Measurements from ENCODE around the gene KRT17.
"Not testable (repeated sequence)": the region's sequence is repeated elsewhere in the genome, so short reads cannot be mapped to it uniquely, and the experiment has no call there.

The KRT17 gene

DNA sequence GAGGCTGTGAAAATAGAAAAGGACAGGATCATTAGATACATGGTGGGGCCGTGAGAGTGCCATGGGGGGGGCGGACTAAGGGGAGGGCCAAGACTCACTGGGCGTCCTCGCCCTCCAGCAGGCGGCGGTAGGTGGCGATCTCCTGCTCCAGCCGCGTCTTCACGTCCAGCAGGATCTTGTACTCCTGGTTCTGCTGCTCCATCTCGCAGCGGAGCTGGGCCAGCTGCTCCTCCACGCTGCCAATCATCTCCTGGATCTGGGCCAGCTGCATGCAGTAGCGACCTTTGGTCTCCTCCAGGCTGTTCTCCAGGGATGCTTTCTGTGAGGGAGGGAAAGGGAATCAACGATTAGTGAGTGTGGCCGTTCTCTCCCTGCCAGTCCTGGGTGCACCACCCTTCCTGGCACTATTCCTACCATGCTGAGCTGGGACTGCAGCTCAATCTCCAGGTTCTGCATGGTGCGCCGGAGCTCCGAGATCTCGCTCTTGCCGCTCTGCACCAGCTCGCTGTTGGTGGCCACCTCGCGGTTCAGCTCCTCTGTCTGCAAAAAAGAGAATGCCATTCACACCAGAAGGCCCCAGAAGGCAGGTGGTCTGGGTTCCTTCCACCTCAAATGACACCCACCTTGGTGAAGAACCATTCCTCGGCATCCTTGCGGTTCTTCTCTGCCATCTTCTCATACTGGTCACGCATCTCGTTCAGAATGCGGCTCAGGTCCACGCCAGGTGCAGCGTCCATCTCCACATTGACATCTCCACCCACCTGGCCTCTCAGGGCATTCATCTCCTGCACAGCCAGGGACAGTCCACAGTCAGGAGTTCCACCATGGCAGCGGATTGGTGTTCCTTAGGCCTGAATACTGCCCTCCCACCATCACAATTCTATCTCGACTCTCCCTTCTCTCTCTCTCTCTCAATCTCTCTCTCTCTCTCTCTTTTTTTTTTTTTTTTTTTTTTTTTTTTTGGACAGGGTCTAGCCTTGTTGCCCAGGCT, 40.9 kb downstream of the KRT17 start:
- no peak for DNase-seq (ENCODE audit: low read depth, low spot score)
- in situ Hi-C loops (cut with HindIII; ENCODE audit: low sequenced_read_pairs), result no loop called here
- TF ChIP-seq, protein P1, sequence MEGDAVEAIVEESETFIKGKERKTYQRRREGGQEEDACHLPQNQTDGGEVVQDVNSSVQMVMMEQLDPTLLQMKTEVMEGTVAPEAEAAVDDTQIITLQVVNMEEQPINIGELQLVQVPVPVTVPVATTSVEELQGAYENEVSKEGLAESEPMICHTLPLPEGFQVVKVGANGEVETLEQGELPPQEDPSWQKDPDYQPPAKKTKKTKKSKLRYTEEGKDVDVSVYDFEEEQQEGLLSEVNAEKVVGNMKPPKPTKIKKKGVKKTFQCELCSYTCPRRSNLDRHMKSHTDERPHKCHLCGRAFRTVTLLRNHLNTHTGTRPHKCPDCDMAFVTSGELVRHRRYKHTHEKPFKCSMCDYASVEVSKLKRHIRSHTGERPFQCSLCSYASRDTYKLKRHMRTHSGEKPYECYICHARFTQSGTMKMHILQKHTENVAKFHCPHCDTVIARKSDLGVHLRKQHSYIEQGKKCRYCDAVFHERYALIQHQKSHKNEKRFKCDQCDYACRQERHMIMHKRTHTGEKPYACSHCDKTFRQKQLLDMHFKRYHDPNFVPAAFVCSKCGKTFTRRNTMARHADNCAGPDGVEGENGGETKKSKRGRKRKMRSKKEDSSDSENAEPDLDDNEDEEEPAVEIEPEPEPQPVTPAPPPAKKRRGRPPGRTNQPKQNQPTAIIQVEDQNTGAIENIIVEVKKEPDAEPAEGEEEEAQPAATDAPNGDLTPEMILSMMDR (IDR thresholded peaks at IDR 0.05; ENCODE audit: low read depth, low read length), result no peak
- H3K4me3 ChIP-seq (ENCODE audit: low read depth, low read length), result no peak overlapping the region

DNA sequence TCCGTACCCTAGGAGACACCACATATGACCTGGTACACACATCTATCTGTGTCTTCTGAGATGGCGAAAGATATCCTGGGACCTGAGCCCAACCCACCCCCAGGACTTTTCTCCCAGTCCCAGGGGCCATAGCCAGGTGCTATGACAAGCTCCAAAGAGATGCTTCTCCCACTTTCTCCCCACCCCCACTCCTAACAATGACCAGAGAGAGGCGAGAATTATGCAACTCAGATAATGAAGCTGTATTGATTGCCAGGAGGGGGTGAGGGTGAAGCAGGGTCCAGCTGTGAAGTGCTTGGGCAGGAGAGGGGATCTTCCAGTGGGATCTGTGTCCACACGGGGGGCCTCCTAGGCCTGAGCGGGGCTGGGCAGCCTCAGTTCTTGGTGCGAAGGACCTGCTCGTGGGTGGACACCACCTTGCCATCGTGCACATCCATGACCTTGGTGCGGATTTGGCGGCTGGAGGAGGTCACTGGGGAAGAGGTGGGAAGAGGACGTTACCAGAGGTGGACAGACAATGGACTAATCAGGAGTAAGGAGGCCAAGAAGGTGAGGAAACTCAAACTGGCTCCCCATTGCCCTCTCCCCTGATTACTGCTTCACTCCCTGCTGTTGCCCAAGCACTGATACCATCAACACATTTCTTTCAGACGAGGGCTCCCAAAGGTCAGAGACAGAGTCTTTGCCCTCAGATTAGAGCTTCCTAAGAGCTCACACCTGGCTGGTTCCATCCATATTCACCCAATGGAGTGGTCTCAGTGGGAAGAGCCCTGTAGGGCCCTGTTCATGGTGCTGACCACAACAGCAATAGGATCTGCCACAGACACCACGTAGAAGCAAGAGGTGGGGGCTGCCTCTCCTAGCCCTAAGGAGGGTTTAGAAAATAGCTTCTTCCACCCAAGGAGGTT, 42.1 kb downstream of the KRT17 start:
- in situ Hi-C loops (cut with HindIII; ENCODE audit: low sequenced_read_pairs); DNase-seq (ENCODE audit: low read depth, low spot score); H3K4me3 ChIP-seq (ENCODE audit: low read depth, low read length): not testable (repeated sequence)

DNA sequence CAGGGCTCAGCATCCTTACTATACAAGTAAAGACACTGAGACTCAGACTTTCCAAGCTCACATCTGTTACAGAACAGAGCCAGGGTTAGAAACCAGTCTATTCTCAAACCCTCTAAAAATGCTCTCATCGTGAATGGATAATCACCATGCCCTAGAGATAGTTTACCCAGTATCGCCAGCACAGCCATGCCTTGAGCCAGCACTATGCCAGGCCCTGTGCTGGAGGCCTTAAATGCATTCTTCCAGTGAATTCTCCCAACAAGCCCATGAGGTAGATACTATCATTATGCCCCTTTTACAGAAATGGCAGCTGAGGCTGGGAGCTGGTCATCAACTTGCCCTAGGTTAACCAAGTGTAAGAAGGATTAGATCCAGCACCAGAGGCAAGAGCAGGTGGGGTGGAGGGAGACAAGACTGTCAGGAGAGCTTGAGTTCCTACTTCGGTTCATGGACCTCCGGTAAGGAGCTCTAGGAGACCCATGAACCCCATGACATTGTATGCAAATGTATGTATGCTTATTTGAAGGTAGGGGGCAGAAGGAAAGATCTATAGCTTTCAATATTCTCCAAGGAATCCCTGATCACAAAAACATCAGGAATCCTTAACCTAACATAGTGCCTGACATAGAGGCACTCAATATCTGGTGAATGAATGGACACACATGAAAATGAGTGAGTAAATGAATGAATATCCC, 42.9 kb downstream of the KRT17 start:
- in situ Hi-C loops (cut with HindIII; ENCODE audit: low sequenced_read_pairs), result no loop called here
- H3K4me3 ChIP-seq (ENCODE audit: low read depth, low read length), result no peak overlapping the region
- no peak for DNase-seq (ENCODE audit: low read depth, low spot score)
- TF ChIP-seq, protein P1 (IDR thresholded peaks at IDR 0.05; ENCODE audit: low read depth, low read length), result no peak

DNA sequence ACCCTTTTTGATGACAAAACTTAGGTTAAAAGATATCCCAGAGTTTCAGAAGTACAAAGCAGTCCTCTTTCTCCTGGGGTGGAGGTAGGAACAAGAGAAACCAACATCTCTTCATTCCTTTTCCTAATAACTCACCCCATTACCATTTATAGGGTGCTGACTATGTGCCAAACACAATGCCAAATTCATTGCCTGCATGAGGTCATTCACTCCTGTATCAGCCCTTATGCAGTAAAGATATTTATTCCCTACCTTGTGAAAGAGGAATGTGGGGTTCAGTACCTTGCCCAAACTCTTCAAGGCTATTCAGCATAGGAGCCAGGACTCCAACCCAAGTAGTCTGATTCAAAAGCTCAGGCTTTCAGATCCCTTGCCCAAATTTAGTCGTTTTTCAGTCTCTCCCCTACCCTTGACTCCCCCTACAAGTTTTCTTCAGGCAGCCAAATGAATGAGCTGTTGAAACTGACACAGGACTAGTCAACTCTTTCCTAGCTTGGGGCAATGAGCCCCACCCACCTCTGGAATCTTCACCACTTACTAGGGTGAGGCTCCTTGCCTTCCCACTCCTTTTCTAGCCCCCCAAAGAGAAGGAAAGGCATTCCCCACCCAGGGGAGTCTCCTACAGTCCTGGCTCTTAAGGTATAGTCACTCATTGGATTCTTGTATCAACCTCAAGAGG, 43.5 kb downstream of the KRT17 start:
- H3K4me3 ChIP-seq (ENCODE audit: low read depth, low read length), result no peak overlapping the region
- in situ Hi-C loops (cut with HindIII; ENCODE audit: low sequenced_read_pairs), result no loop called here
- TF ChIP-seq, protein P1 (IDR thresholded peaks at IDR 0.05; ENCODE audit: low read depth, low read length), result no peak
- no peak for DNase-seq (ENCODE audit: low read depth, low spot score)

DNA sequence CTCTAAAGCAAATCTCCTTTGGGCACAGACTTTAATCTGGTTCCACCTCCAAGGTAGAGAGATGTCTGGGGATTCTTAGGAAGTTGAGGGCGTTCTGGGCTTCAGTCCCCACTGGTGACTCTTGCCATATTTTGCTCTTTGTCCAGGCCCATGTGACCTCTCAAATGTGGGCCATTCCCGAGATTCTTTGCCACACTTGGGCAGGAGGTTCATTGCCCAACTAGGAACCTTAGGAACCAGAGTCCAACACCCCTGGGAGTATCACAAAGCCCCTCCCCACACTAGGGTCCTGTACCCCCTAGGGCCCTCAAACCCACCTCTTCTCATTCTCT, 44.2 kb downstream of the KRT17 start:
- DNase-seq (ENCODE audit: low read depth, low spot score), result no peak
- TF ChIP-seq, protein P1 (IDR thresholded peaks at IDR 0.05; ENCODE audit: low read depth, low read length), result no peak
- H3K4me3 ChIP-seq (ENCODE audit: low read depth, low read length), result no peak overlapping the region
- in situ Hi-C loops (cut with HindIII; ENCODE audit: low sequenced_read_pairs), result no loop called here

DNA sequence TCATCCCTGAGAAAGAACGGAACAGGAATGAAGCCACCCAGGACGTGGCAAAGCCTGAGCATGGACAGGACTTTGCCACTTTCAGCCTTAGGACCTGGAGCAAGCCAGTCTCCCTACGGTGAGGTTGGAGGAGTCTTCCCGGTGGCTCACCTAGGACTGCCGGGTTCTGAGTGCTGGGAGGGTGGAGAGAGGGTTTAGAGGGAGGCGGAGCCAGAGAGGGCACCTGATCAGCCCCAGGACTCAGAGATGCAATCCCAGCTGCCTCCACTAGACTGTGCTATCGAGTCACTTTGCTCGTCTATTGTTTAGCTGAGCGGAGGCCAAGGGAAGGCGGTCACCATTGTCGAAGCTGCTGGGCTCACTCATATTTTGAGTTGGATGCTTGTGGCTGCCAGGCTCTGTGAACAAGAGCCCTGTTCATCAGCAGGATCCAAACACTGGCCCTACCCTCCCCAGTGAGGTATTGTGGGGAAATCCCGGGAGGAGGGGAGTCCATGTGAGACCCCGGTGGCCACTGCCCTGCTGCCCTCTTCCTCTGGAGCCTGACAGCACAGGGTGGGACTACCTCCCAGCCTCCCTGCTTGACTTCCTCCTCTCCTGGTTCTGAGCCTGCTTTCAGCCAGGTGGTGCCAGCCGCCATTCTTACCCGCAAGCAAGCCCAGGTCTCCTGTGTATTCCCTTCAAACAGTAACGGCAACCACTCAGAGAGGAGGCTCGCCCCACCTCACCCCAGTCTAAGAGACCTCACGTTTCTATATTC, 44.7 kb downstream of the KRT17 start:
- TF ChIP-seq, protein P1 (IDR thresholded peaks at IDR 0.05; ENCODE audit: low read depth, low read length), result peak; percentile 89
- in situ Hi-C loops (cut with HindIII; ENCODE audit: low sequenced_read_pairs), result no loop called here
- H3K4me3 ChIP-seq (ENCODE audit: low read depth, low read length), result no peak overlapping the region
- peak; percentile 67 for DNase-seq (ENCODE audit: low read depth, low spot score)

Data from astrocyte of the spinal cord (primary cell).